Measurements from ENCODE around the gene PSMF1. TPM values are rescaled to one million over a fixed set of nuclear protein-coding genes. Genes with fewer than 3 reads are reported as not detected.

The PSMF1 gene
- 66.7 TPM for polyA plus RNA-seq (2013, experiment 1 of 2)
- 59.2 TPM for polyA plus RNA-seq (2013, experiment 2 of 2)

- H3K9me3 ChIP-seq (ENCODE audit: control insufficient read depth, low read length) = no peaks in the 10 kb centered on the region
- peaks cover 19% of the 10 kb centered on the region for H3K4me1 ChIP-seq (ENCODE audit: control insufficient read depth, insufficient read depth, low read length, poor library complexity, severe bottlenecking)
- 0 to 1% methylated on average over 40 to 55 of the region's 62 CpGs for WGBS, 2 experiments (ENCODE audit: insufficient coverage in 2 of 2)
- H3K36me3 ChIP-seq (ENCODE audit: control insufficient read depth, insufficient read depth, low read length) = peaks cover 33% of the 10 kb centered on the region
- H3K27ac ChIP-seq (ENCODE audit: low read depth, low read length, severe bottlenecking) = no peak within 1 kb of the TSS
- peak within 1 kb of the TSS; percentile 98 for H3K4me3 ChIP-seq (ENCODE audit: extremely low read depth, insufficient read depth, low read length, poor library complexity, severe bottlenecking)
Measured at GRCh38 chr20:1118336-1119127, at the start of gene PSMF1. PSMF1 (plus strand) TSS chr20:1118602; CDS start chr20:1118774, 172 bp downstream.

- H3K4me1 ChIP-seq (ENCODE audit: control insufficient read depth, insufficient read depth, low read length, poor library complexity, severe bottlenecking) = no peaks in the 10 kb centered on the region
- H3K36me3 ChIP-seq (ENCODE audit: control insufficient read depth, insufficient read depth, low read length) = no peaks in the 10 kb centered on the region
Measured at GRCh38 chr20:1072258-1072657, 46.1 kb upstream of the PSMF1 start.

GRCh38 chr20:1075616-1076015 is 42.8 kb upstream of the PSMF1 start:
- Histone ChIP-seq H3K4me1 (ENCODE audit: control insufficient read depth, insufficient read depth, low read length, poor library complexity, severe bottlenecking) (no peaks in the 10 kb centered on the region), H3K9me3 (ENCODE audit: control insufficient read depth, low read length) (peaks cover 3% of the 10 kb centered on the region), H3K4me3 (ENCODE audit: extremely low read depth, insufficient read depth, low read length, poor library complexity, severe bottlenecking) (no peak overlapping the region), H3K36me3 (ENCODE audit: control insufficient read depth, insufficient read depth, low read length) (no peaks in the 10 kb centered on the region), H3K27ac (ENCODE audit: low read depth, low read length, severe bottlenecking) (no peak overlapping the region)
- WGBS, 2 experiments (ENCODE audit: insufficient coverage in 2 of 2) = 88 to 93% methylated on average over 3 of the region's 3 CpGs

More at GRCh38 chr20:1072258-1072657, 46.1 kb upstream of the PSMF1 start:
- Histone ChIP-seq H3K4me3 (ENCODE audit: extremely low read depth, insufficient read depth, low read length, poor library complexity, severe bottlenecking) (no peak overlapping the region), H3K27ac (ENCODE audit: low read depth, low read length, severe bottlenecking) (no peak overlapping the region), H3K9me3 (ENCODE audit: control insufficient read depth, low read length) (peaks cover 3% of the 10 kb centered on the region)
- WGBS, 2 experiments (ENCODE audit: insufficient coverage in 2 of 2) = no CpG with 5 or more reads among the region's 2 CpGs

- Histone ChIP-seq H3K27ac (ENCODE audit: low read depth, low read length, severe bottlenecking) (no peak overlapping the region), H3K4me1 (ENCODE audit: control insufficient read depth, insufficient read depth, low read length, poor library complexity, severe bottlenecking) (no peaks in the 10 kb centered on the region), H3K9me3 (ENCODE audit: control insufficient read depth, low read length) (no peaks in the 10 kb centered on the region), H3K4me3 (ENCODE audit: extremely low read depth, insufficient read depth, low read length, poor library complexity, severe bottlenecking) (no peak overlapping the region), H3K36me3 (ENCODE audit: control insufficient read depth, insufficient read depth, low read length) (no peaks in the 10 kb centered on the region)
- WGBS, 2 experiments (ENCODE audit: insufficient coverage in 2 of 2) = 69 to 97% methylated on average over 3 of the region's 4 CpGs
Measured at GRCh38 chr20:1081891-1082290, 36.5 kb upstream of the PSMF1 start.

GRCh38 chr20:1083431-1084080 is 34.8 kb upstream of the PSMF1 start:
- Histone ChIP-seq H3K36me3 (ENCODE audit: control insufficient read depth, insufficient read depth, low read length) (no peaks in the 10 kb centered on the region), H3K27ac (ENCODE audit: low read depth, low read length, severe bottlenecking) (no peak overlapping the region), H3K4me3 (ENCODE audit: extremely low read depth, insufficient read depth, low read length, poor library complexity, severe bottlenecking) (no peak overlapping the region), H3K9me3 (ENCODE audit: control insufficient read depth, low read length) (peaks cover under 1% of the 10 kb centered on the region), H3K4me1 (ENCODE audit: control insufficient read depth, insufficient read depth, low read length, poor library complexity, severe bottlenecking) (no peaks in the 10 kb centered on the region)
- 68 to 69% methylated on average over 4 of the region's 5 CpGs for WGBS, 2 experiments (ENCODE audit: insufficient coverage in 2 of 2)

GRCh38 chr20:1085492-1086276 is 32.7 kb upstream of the PSMF1 start:
- H3K4me3 ChIP-seq (ENCODE audit: extremely low read depth, insufficient read depth, low read length, poor library complexity, severe bottlenecking) = no peak overlapping the region
- no peaks in the 10 kb centered on the region for H3K4me1 ChIP-seq (ENCODE audit: control insufficient read depth, insufficient read depth, low read length, poor library complexity, severe bottlenecking)
- no peaks in the 10 kb centered on the region for H3K36me3 ChIP-seq (ENCODE audit: control insufficient read depth, insufficient read depth, low read length)
- no peak overlapping the region for H3K27ac ChIP-seq (ENCODE audit: low read depth, low read length, severe bottlenecking)
- peaks cover 5% of the 10 kb centered on the region for H3K9me3 ChIP-seq (ENCODE audit: control insufficient read depth, low read length)
- 87 to 100% methylated on average over 3 to 5 of the region's 6 CpGs for WGBS, 2 experiments (ENCODE audit: insufficient coverage in 2 of 2)

- Histone ChIP-seq H3K4me3 (ENCODE audit: extremely low read depth, insufficient read depth, low read length, poor library complexity, severe bottlenecking) (no peak overlapping the region), H3K9me3 (ENCODE audit: control insufficient read depth, low read length) (peaks cover 5% of the 10 kb centered on the region), H3K4me1 (ENCODE audit: control insufficient read depth, insufficient read depth, low read length, poor library complexity, severe bottlenecking) (no peaks in the 10 kb centered on the region), H3K36me3 (ENCODE audit: control insufficient read depth, insufficient read depth, low read length) (no peaks in the 10 kb centered on the region), H3K27ac (ENCODE audit: low read depth, low read length, severe bottlenecking) (no peak overlapping the region)
- WGBS, 2 experiments (ENCODE audit: insufficient coverage in 2 of 2) = 40 to 48% methylated on average over 1 to 3 of the region's 5 CpGs
Measured at GRCh38 chr20:1086277-1087213, 31.9 kb upstream of the PSMF1 start.

- 93 to 95% methylated on average over 4 of the region's 4 CpGs for WGBS, 2 experiments (ENCODE audit: insufficient coverage in 2 of 2)
- no peak overlapping the region for H3K27ac ChIP-seq (ENCODE audit: low read depth, low read length, severe bottlenecking)
- H3K36me3 ChIP-seq (ENCODE audit: control insufficient read depth, insufficient read depth, low read length) = no peaks in the 10 kb centered on the region
- peaks cover 5% of the 10 kb centered on the region for H3K9me3 ChIP-seq (ENCODE audit: control insufficient read depth, low read length)
- H3K4me1 ChIP-seq (ENCODE audit: control insufficient read depth, insufficient read depth, low read length, poor library complexity, severe bottlenecking) = no peaks in the 10 kb centered on the region
- H3K4me3 ChIP-seq (ENCODE audit: extremely low read depth, insufficient read depth, low read length, poor library complexity, severe bottlenecking) = no peak overlapping the region
Measured at GRCh38 chr20:1087311-1087905, 31.0 kb upstream of the PSMF1 start.

- Histone ChIP-seq H3K36me3 (ENCODE audit: control insufficient read depth, insufficient read depth, low read length) (no peaks in the 10 kb centered on the region), H3K9me3 (ENCODE audit: control insufficient read depth, low read length) (no peaks in the 10 kb centered on the region), H3K4me1 (ENCODE audit: control insufficient read depth, insufficient read depth, low read length, poor library complexity, severe bottlenecking) (no peaks in the 10 kb centered on the region), H3K27ac (ENCODE audit: low read depth, low read length, severe bottlenecking) (no peak overlapping the region), H3K4me3 (ENCODE audit: extremely low read depth, insufficient read depth, low read length, poor library complexity, severe bottlenecking) (no peak overlapping the region)
- 75 to 85% methylated on average over 2 to 5 of the region's 6 CpGs for WGBS, 2 experiments (ENCODE audit: insufficient coverage in 2 of 2)
Measured at GRCh38 chr20:1094751-1095150, 23.7 kb upstream of the PSMF1 start.
